ENCODE data around the gene KANSL1.

The KANSL1 gene

GRCh38 chr17:46080118-46081017 is 112.9 kb downstream of the KANSL1 start:
- Histone ChIP-seq H3K27me3 (replicated peaks in 2 of 5; ENCODE audit: control insufficient read depth in 4 of 5, insufficient read depth in 5 of 5, low read length in 4 of 5) (no peaks in the 10 kb centered on the region), H3K4me1 (ENCODE audit: control extremely low read depth in 1 of 4, control insufficient read depth in 4 of 4, insufficient read depth in 4 of 4, low read length in 3 of 4) (peaks cover 0 to 18% (median 4%) of the 10 kb centered on the region in 4 experiments), H3K27ac (ENCODE audit: insufficient read depth in 1 of 2, low read depth in 1 of 2, low read length in 2 of 2, poor library complexity in 1 of 2, severe bottlenecking in 2 of 2) (peak overlapping the region in 1 of 2 experiments; percentile 25), H3K36me3 (ENCODE audit: control insufficient read depth in 4 of 4, insufficient read depth in 4 of 4, low read length in 3 of 4) (peaks cover 5 to 24% (median 16%) of the 10 kb centered on the region in 4 experiments), H3K9me3 (ENCODE audit: control extremely low read depth in 1 of 5, control insufficient read depth in 4 of 5, insufficient read depth in 2 of 5, low read depth in 1 of 5, low read length in 4 of 5) (no peaks in the 10 kb centered on the region), H3K4me3 (ENCODE audit: control insufficient read depth in 1 of 7, extremely low read depth in 1 of 7, insufficient read depth in 4 of 7, low read depth in 2 of 7, low read length in 6 of 7) (no peak overlapping the region)
- CTCF ChIA-PET, result interaction anchor here (0.8 to 1.2 kb wide), 3 partner anchors 13 to 24 kb away, joined by 3 to 5 read pairs (median 3); no protein-coding TSS in a partner anchor
- POLR2A ChIA-PET, result no interaction called here
- DNase-seq, result no peak
- no CpG with 5 or more reads among the region's 6 CpGs for WGBS (ENCODE audit: insufficient coverage)

DNA sequence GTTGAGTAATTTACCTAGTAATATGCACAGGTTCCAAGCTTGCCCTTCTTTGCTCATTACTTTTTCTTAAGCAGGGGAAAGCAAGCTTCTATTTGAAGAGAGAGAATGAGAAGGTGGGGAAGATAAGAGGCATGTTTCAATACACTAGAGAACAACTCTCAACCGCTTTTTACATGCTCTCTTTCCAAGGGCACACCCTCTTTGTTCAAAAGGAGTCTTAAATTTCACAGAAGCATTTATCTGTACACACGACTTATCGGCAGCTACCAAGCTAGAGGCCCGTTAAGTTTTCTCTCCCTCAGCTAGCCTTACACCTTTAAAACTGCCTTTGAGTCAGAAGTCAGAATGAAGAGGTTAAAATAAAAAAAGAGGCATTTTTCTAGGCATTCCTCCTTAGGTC is 114.6 kb downstream of the KANSL1 start:
- Histone ChIP-seq H3K27me3 (replicated peaks in 2 of 5; ENCODE audit: control insufficient read depth in 4 of 5, insufficient read depth in 5 of 5, low read length in 4 of 5) (no peaks in the 10 kb centered on the region), H3K4me1 (ENCODE audit: control extremely low read depth in 1 of 4, control insufficient read depth in 4 of 4, insufficient read depth in 4 of 4, low read length in 3 of 4) (peaks cover 0 to 18% (median 4%) of the 10 kb centered on the region in 4 experiments), H3K27ac (ENCODE audit: insufficient read depth in 1 of 2, low read depth in 1 of 2, low read length in 2 of 2, poor library complexity in 1 of 2, severe bottlenecking in 2 of 2) (peak overlapping the region in 1 of 2 experiments; percentile 57), H3K4me3 (ENCODE audit: control insufficient read depth in 1 of 7, extremely low read depth in 1 of 7, insufficient read depth in 4 of 7, low read depth in 2 of 7, low read length in 6 of 7) (no peak overlapping the region), H3K9me3 (ENCODE audit: control extremely low read depth in 1 of 5, control insufficient read depth in 4 of 5, insufficient read depth in 2 of 5, low read depth in 1 of 5, low read length in 4 of 5) (no peaks in the 10 kb centered on the region), H3K36me3 (ENCODE audit: control insufficient read depth in 4 of 4, insufficient read depth in 4 of 4, low read length in 3 of 4) (peaks cover 5 to 26% (median 17%) of the 10 kb centered on the region in 4 experiments)
- CTCF ChIA-PET, result interaction anchor here (0.6 to 2.2 kb wide), 5 partner anchors 9 to 33 kb away, joined by 3 to 9 read pairs (median 4); no protein-coding TSS in a partner anchor
- POLR2A ChIA-PET, result no interaction called here
- 100% methylated on average over 3 of the region's 4 CpGs for WGBS (ENCODE audit: insufficient coverage)
- DNase-seq, result no peak

DNA sequence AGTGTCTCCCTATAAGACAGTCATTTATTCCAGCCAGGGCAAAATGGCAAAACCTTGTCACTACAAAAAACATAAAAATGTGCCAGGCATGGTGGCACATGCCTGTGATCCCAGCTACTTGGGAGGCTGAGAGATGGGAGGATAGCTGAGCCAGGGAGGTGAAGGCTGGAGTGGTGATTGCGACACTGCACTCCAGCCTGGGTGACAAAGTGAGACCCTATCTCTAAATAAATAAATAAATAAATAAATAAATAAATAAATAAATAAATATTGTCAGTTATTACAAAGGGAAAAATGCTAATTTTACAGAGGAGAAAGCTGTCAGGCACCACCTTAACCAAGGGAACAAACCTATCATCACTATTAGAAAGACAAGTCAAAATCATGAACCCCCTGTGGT is 118.7 kb downstream of the KANSL1 start:
- no CpG with 5 or more reads among the region's 1 CpG for WGBS (ENCODE audit: insufficient coverage)
- Histone ChIP-seq H3K9me3 (ENCODE audit: control extremely low read depth in 1 of 5, control insufficient read depth in 4 of 5, insufficient read depth in 2 of 5, low read depth in 1 of 5, low read length in 4 of 5) (no peaks in the 10 kb centered on the region), H3K27ac (ENCODE audit: insufficient read depth in 1 of 2, low read depth in 1 of 2, low read length in 2 of 2, poor library complexity in 1 of 2, severe bottlenecking in 2 of 2) (no peak overlapping the region), H3K4me3 (ENCODE audit: control insufficient read depth in 1 of 7, extremely low read depth in 1 of 7, insufficient read depth in 4 of 7, low read depth in 2 of 7, low read length in 6 of 7) (no peak overlapping the region), H3K27me3 (replicated peaks in 2 of 5; ENCODE audit: control insufficient read depth in 4 of 5, insufficient read depth in 5 of 5, low read length in 4 of 5) (no peaks in the 10 kb centered on the region), H3K4me1 (ENCODE audit: control extremely low read depth in 1 of 4, control insufficient read depth in 4 of 4, insufficient read depth in 4 of 4, low read length in 3 of 4) (no peaks in the 10 kb centered on the region), H3K36me3 (ENCODE audit: control insufficient read depth in 4 of 4, insufficient read depth in 4 of 4, low read length in 3 of 4) (peaks cover 5 to 20% (median 18%) of the 10 kb centered on the region in 4 experiments)
- POLR2A ChIA-PET, result no interaction called here
- no peak for DNase-seq
- CTCF ChIA-PET, result no interaction called here

- ChIA-PET CTCF (interaction anchor here (1.0 kb wide), 1 partner anchor 11 kb away, joined by 3 read pairs; no protein-coding TSS in a partner anchor), POLR2A (no interaction called here)
- H3K27me3 ChIP-seq (replicated peaks in 2 of 5; ENCODE audit: control insufficient read depth in 4 of 5, insufficient read depth in 5 of 5, low read length in 4 of 5), result no peaks in the 10 kb centered on the region
- no peak overlapping the region for H3K27ac ChIP-seq (ENCODE audit: insufficient read depth in 1 of 2, low read depth in 1 of 2, low read length in 2 of 2, poor library complexity in 1 of 2, severe bottlenecking in 2 of 2)
- no peaks in the 10 kb centered on the region for H3K4me1 ChIP-seq (ENCODE audit: control extremely low read depth in 1 of 4, control insufficient read depth in 4 of 4, insufficient read depth in 4 of 4, low read length in 3 of 4)
- peaks cover 5 to 17% (median 9%) of the 10 kb centered on the region in 4 experiments for H3K36me3 ChIP-seq (ENCODE audit: control insufficient read depth in 4 of 4, insufficient read depth in 4 of 4, low read length in 3 of 4)
- H3K9me3 ChIP-seq (ENCODE audit: control extremely low read depth in 1 of 5, control insufficient read depth in 4 of 5, insufficient read depth in 2 of 5, low read depth in 1 of 5, low read length in 4 of 5), result no peaks in the 10 kb centered on the region
- no peak overlapping the region for H3K4me3 ChIP-seq (ENCODE audit: control insufficient read depth in 1 of 7, extremely low read depth in 1 of 7, insufficient read depth in 4 of 7, low read depth in 2 of 7, low read length in 6 of 7)
- DNase-seq, result no peak
- WGBS (ENCODE audit: insufficient coverage), result no CpG with 5 or more reads among the region's 1 CpG
Measured at GRCh38 chr17:46072998-46073397, 120.2 kb downstream of the KANSL1 start.

GRCh38 chr17:46071796-46072195 is 121.4 kb downstream of the KANSL1 start:
- H3K36me3 ChIP-seq (ENCODE audit: control insufficient read depth in 4 of 4, insufficient read depth in 4 of 4, low read length in 3 of 4), result peaks cover 9 to 17% (median 14%) of the 10 kb centered on the region in 4 experiments
- no peak overlapping the region for H3K4me3 ChIP-seq (ENCODE audit: control insufficient read depth in 1 of 7, extremely low read depth in 1 of 7, insufficient read depth in 4 of 7, low read depth in 2 of 7, low read length in 6 of 7)
- H3K4me1 ChIP-seq (ENCODE audit: control extremely low read depth in 1 of 4, control insufficient read depth in 4 of 4, insufficient read depth in 4 of 4, low read length in 3 of 4), result no peaks in the 10 kb centered on the region
- no peak for DNase-seq
- H3K27ac ChIP-seq (ENCODE audit: insufficient read depth in 1 of 2, low read depth in 1 of 2, low read length in 2 of 2, poor library complexity in 1 of 2, severe bottlenecking in 2 of 2), result no peak overlapping the region
- no peaks in the 10 kb centered on the region for H3K9me3 ChIP-seq (ENCODE audit: control extremely low read depth in 1 of 5, control insufficient read depth in 4 of 5, insufficient read depth in 2 of 5, low read depth in 1 of 5, low read length in 4 of 5)
- no peaks in the 10 kb centered on the region for H3K27me3 ChIP-seq (replicated peaks in 2 of 5; ENCODE audit: control insufficient read depth in 4 of 5, insufficient read depth in 5 of 5, low read length in 4 of 5)
- ChIA-PET CTCF (interaction anchor here (1.5 kb wide), 1 partner anchor 10 kb away, joined by 3 read pairs; no protein-coding TSS in a partner anchor), POLR2A (no interaction called here)
- no CpG with 5 or more reads among the region's 5 CpGs for WGBS (ENCODE audit: insufficient coverage)

DNA sequence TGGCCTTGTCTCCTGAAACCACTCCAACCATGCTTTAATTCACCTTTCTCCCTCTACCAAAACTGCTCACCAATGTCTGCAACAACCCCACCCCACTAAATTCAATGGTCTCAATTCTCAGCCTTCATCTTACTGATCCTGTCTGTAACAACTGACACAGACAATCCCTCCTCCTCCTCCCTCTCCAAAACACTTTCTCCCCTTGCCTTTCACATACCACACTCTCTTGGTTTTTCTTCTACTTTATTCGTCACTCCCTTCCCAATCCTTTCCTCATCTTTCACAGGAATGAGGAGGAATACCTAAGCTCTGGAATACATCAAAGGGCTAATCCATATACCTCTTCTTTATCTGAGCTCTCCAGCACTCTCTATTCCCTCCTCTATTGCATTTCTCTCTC is 128.8 kb downstream of the KANSL1 start:
- DNase-seq, result no peak
- CTCF ChIA-PET, result no interaction called here
- Histone ChIP-seq H3K36me3 (ENCODE audit: control insufficient read depth in 4 of 4, insufficient read depth in 4 of 4, low read length in 3 of 4) (peaks cover 19 to 64% (median 41%) of the 10 kb centered on the region in 4 experiments), H3K27me3 (replicated peaks in 2 of 5; ENCODE audit: control insufficient read depth in 4 of 5, insufficient read depth in 5 of 5, low read length in 4 of 5) (no peaks in the 10 kb centered on the region), H3K4me3 (ENCODE audit: control insufficient read depth in 1 of 7, extremely low read depth in 1 of 7, insufficient read depth in 4 of 7, low read depth in 2 of 7, low read length in 6 of 7) (no peak overlapping the region), H3K9me3 (ENCODE audit: control extremely low read depth in 1 of 5, control insufficient read depth in 4 of 5, insufficient read depth in 2 of 5, low read depth in 1 of 5, low read length in 4 of 5) (no peaks in the 10 kb centered on the region), H3K4me1 (ENCODE audit: control extremely low read depth in 1 of 4, control insufficient read depth in 4 of 4, insufficient read depth in 4 of 4, low read length in 3 of 4) (no peaks in the 10 kb centered on the region), H3K27ac (ENCODE audit: insufficient read depth in 1 of 2, low read depth in 1 of 2, low read length in 2 of 2, poor library complexity in 1 of 2, severe bottlenecking in 2 of 2) (peak overlapping the region in 1 of 2 experiments; percentile 43)
- POLR2A ChIA-PET, result no interaction called here
- WGBS (ENCODE audit: insufficient coverage), result 100% methylated on average over 1 of the region's 1 CpG

- Histone ChIP-seq H3K36me3 (ENCODE audit: control insufficient read depth in 4 of 4, insufficient read depth in 4 of 4, low read length in 3 of 4) (peaks cover 19 to 66% (median 40%) of the 10 kb centered on the region in 4 experiments), H3K4me3 (ENCODE audit: control insufficient read depth in 1 of 7, extremely low read depth in 1 of 7, insufficient read depth in 4 of 7, low read depth in 2 of 7, low read length in 6 of 7) (no peak overlapping the region), H3K27me3 (replicated peaks in 2 of 5; ENCODE audit: control insufficient read depth in 4 of 5, insufficient read depth in 5 of 5, low read length in 4 of 5) (no peaks in the 10 kb centered on the region), H3K27ac (ENCODE audit: insufficient read depth in 1 of 2, low read depth in 1 of 2, low read length in 2 of 2, poor library complexity in 1 of 2, severe bottlenecking in 2 of 2) (no peak overlapping the region), H3K9me3 (ENCODE audit: control extremely low read depth in 1 of 5, control insufficient read depth in 4 of 5, insufficient read depth in 2 of 5, low read depth in 1 of 5, low read length in 4 of 5) (no peaks in the 10 kb centered on the region), H3K4me1 (ENCODE audit: control extremely low read depth in 1 of 4, control insufficient read depth in 4 of 4, insufficient read depth in 4 of 4, low read length in 3 of 4) (no peaks in the 10 kb centered on the region)
- CTCF ChIA-PET, result interaction anchor here (0.7 to 1.0 kb wide), 2 partner anchors 12 to 15 kb away, joined by 4 read pairs; no protein-coding TSS in a partner anchor
- DNase-seq, result no peak
- POLR2A ChIA-PET, result no interaction called here
- WGBS (ENCODE audit: insufficient coverage), result 93% methylated on average over 2 of the region's 2 CpGs
Measured at GRCh38 chr17:46063241-46063640, 130.0 kb downstream of the KANSL1 start.
